Dendritic cell treated with granulocyte-macrophage colony-stimulating factor and Interleukin-4, amounts not matched to agents 40 ng/mL and 50 ng/mL, for 4 days (primary cell): ENCODE data around the gene GNG14.
A peak's percentile ranks its signal among the peaks of the same experiment; 100 is the strongest.
"Not testable (repeated sequence)": the region's sequence is repeated elsewhere in the genome, so short reads cannot be mapped to it uniquely, and the experiment has no call there.

Experiments used
- H3K27ac Mint-ChIP-seq: one replicate; pipeline ENCODE4 v1.8.0; 2022; ENCODE audit warnings: mild to moderate bottlenecking, mixed read lengths
- H3K27me3 Mint-ChIP-seq: one replicate; pipeline ENCODE4 v1.8.0; 2022; ENCODE audit warnings: mild to moderate bottlenecking, mixed read lengths
- H3K36me3 Mint-ChIP-seq: one replicate; pipeline ENCODE4 v1.8.0; 2022; ENCODE audit warnings: low read depth, mixed read lengths
- H3K4me1 Mint-ChIP-seq: one replicate; pipeline ENCODE4 v1.8.0; 2022; ENCODE audit warnings: low read depth, mixed read lengths
- H3K4me3 Mint-ChIP-seq: one replicate; pipeline ENCODE4 v1.8.0; 2022; ENCODE audit warnings: mild to moderate bottlenecking, moderate library complexity, mixed read lengths
- H3K9me3 Mint-ChIP-seq: one replicate; pipeline ENCODE4 v1.8.0; 2022; ENCODE audit warnings: mixed read lengths
- intact Hi-C: fragments of 100-400 bp; cut with micrococcal nuclease; formaldehyde crosslinking; loops from one replicate; pipeline ENCODE4 v1.15.0; 2022

GNG14 gene

GRCh38 chr19:12687496-12688196 lies at the start of gene GNG14:
Gene GNG14, plus strand, starts transcription at chr19:12687998. Its CDS starts 51 bp downstream, at chr19:12688049.
- intact Hi-C loops: no loop called here
- H3K4me1 Mint-ChIP-seq: peaks cover 15% of the 10 kb centered on the region
- H3K36me3 Mint-ChIP-seq: no peaks in the 10 kb centered on the region
- H3K4me3 Mint-ChIP-seq: no peak within 1 kb of the TSS
- H3K9me3 Mint-ChIP-seq: no peaks in the 10 kb centered on the region
- H3K27me3 Mint-ChIP-seq: no peaks in the 10 kb centered on the region
- no peak within 1 kb of the TSS for H3K27ac Mint-ChIP-seq

- intact Hi-C loops: no loop called here
- Mint-ChIP-seq H3K9me3 (no peaks in the 10 kb centered on the region), H3K4me3 (no peak overlapping the region), H3K4me1 (peaks cover 10% of the 10 kb centered on the region), H3K27ac (no peak overlapping the region), H3K36me3 (peaks cover 78% of the 10 kb centered on the region), H3K27me3 (no peaks in the 10 kb centered on the region)
Measured at GRCh38 chr19:12638611-12639182, 49.1 kb upstream of the GNG14 start.

GRCh38 chr19:12639901-12640613 lies 47.7 kb upstream of the GNG14 start:
- no peaks in the 10 kb centered on the region for H3K27me3 Mint-ChIP-seq
- H3K9me3 Mint-ChIP-seq: no peaks in the 10 kb centered on the region
- peaks cover 10% of the 10 kb centered on the region for H3K4me1 Mint-ChIP-seq
- H3K36me3 Mint-ChIP-seq: peaks cover 78% of the 10 kb centered on the region
- peak overlapping the region; percentile 52 for H3K4me3 Mint-ChIP-seq
- intact Hi-C loops: loop anchor here (1.0 kb wide), 1 partner anchor 32 kb away; no protein-coding TSS in a partner anchor
- H3K27ac Mint-ChIP-seq: peak overlapping the region; percentile 28

- H3K27ac Mint-ChIP-seq: no peak overlapping the region
- H3K27me3 Mint-ChIP-seq: no peaks in the 10 kb centered on the region
- intact Hi-C loops: no loop called here
Measured at GRCh38 chr19:12641456-12641855, 46.3 kb upstream of the GNG14 start.

GRCh38 chr19:12642506-12642905 lies 45.3 kb upstream of the GNG14 start:
- Mint-ChIP-seq H3K4me1 (peaks cover 19% of the 10 kb centered on the region), H3K27me3 (no peaks in the 10 kb centered on the region), H3K9me3 (no peaks in the 10 kb centered on the region), H3K4me3 (no peak overlapping the region), H3K27ac (no peak overlapping the region), H3K36me3 (peaks cover 79% of the 10 kb centered on the region)
- intact Hi-C loops: no loop called here

More at GRCh38 chr19:12641456-12641855, 46.3 kb upstream of the GNG14 start:
- no peak overlapping the region for H3K4me3 Mint-ChIP-seq
- H3K36me3 Mint-ChIP-seq: peaks cover 79% of the 10 kb centered on the region
- peaks cover 10% of the 10 kb centered on the region for H3K4me1 Mint-ChIP-seq
- H3K9me3 Mint-ChIP-seq: no peaks in the 10 kb centered on the region

GRCh38 chr19:12643716-12644115 lies 44.1 kb upstream of the GNG14 start:
- Mint-ChIP-seq H3K4me1 (peaks cover 29% of the 10 kb centered on the region), H3K36me3 (peaks cover 79% of the 10 kb centered on the region)
- H3K27me3 Mint-ChIP-seq, intact Hi-C loops, H3K27ac Mint-ChIP-seq, H3K4me3 Mint-ChIP-seq, H3K9me3 Mint-ChIP-seq: not testable (repeated sequence)

- Mint-ChIP-seq H3K4me1 (peaks cover 32% of the 10 kb centered on the region), H3K9me3 (no peaks in the 10 kb centered on the region), H3K36me3 (peaks cover 95% of the 10 kb centered on the region), H3K27ac (peak overlapping the region; percentile 62), H3K4me3 (no peak overlapping the region), H3K27me3 (no peaks in the 10 kb centered on the region)
- intact Hi-C loops: no loop called here
Measured at GRCh38 chr19:12646551-12646950, 41.2 kb upstream of the GNG14 start.

- Mint-ChIP-seq H3K27ac (peak overlapping the region; percentile 62), H3K36me3 (peaks cover 100% of the 10 kb centered on the region), H3K4me1 (peaks cover 32% of the 10 kb centered on the region), H3K4me3 (no peak overlapping the region), H3K9me3 (no peaks in the 10 kb centered on the region), H3K27me3 (no peaks in the 10 kb centered on the region)
- intact Hi-C loops: no loop called here
Measured at GRCh38 chr19:12647047-12647446, 40.8 kb upstream of the GNG14 start.

- Mint-ChIP-seq H3K27ac (peak overlapping the region; percentile 62), H3K9me3 (no peaks in the 10 kb centered on the region), H3K4me3 (no peak overlapping the region), H3K4me1 (peaks cover 32% of the 10 kb centered on the region), H3K27me3 (no peaks in the 10 kb centered on the region), H3K36me3 (peaks cover 100% of the 10 kb centered on the region)
- intact Hi-C loops: no loop called here
Measured at GRCh38 chr19:12647490-12648071, 40.2 kb upstream of the GNG14 start.

- intact Hi-C loops: no loop called here
- Mint-ChIP-seq H3K9me3 (no peaks in the 10 kb centered on the region), H3K27ac (peak overlapping the region; percentile 62), H3K4me1 (peaks cover 32% of the 10 kb centered on the region), H3K36me3 (peaks cover 100% of the 10 kb centered on the region), H3K27me3 (no peaks in the 10 kb centered on the region), H3K4me3 (no peak overlapping the region)
Measured at GRCh38 chr19:12648088-12648487, 39.7 kb upstream of the GNG14 start.

GRCh38 chr19:12649941-12650340 lies 37.9 kb upstream of the GNG14 start:
- H3K4me1 Mint-ChIP-seq: peaks cover 37% of the 10 kb centered on the region
- no peaks in the 10 kb centered on the region for H3K9me3 Mint-ChIP-seq
- intact Hi-C loops: no loop called here
- H3K27me3 Mint-ChIP-seq: no peaks in the 10 kb centered on the region
- no peak overlapping the region for H3K27ac Mint-ChIP-seq
- no peak overlapping the region for H3K4me3 Mint-ChIP-seq
- peaks cover 98% of the 10 kb centered on the region for H3K36me3 Mint-ChIP-seq

GRCh38 chr19:12652219-12652618 lies 35.6 kb upstream of the GNG14 start:
- H3K9me3 Mint-ChIP-seq: no peaks in the 10 kb centered on the region
- no peaks in the 10 kb centered on the region for H3K27me3 Mint-ChIP-seq
- H3K4me3 Mint-ChIP-seq: no peak overlapping the region
- peaks cover 98% of the 10 kb centered on the region for H3K36me3 Mint-ChIP-seq
- H3K4me1 Mint-ChIP-seq: peaks cover 42% of the 10 kb centered on the region
- no peak overlapping the region for H3K27ac Mint-ChIP-seq
- intact Hi-C loops: no loop called here

- peaks cover 98% of the 10 kb centered on the region for H3K36me3 Mint-ChIP-seq
- intact Hi-C loops: no loop called here
- H3K4me1 Mint-ChIP-seq: peaks cover 19% of the 10 kb centered on the region
- H3K4me3 Mint-ChIP-seq: no peak overlapping the region
- H3K27ac Mint-ChIP-seq: no peak overlapping the region
- no peaks in the 10 kb centered on the region for H3K9me3 Mint-ChIP-seq
- H3K27me3 Mint-ChIP-seq: no peaks in the 10 kb centered on the region
Measured at GRCh38 chr19:12655546-12655945, 32.3 kb upstream of the GNG14 start.
